ENCODE results near the gene GCNT1. TPM values are rescaled to one million over a fixed set of nuclear protein-coding genes. Genes with fewer than 3 reads are reported as not detected.
"Not testable (repeated sequence)": the region's sequence is repeated elsewhere in the genome, so short reads cannot be mapped to it uniquely, and the experiment has no call there.

The GCNT1 gene
- polyA plus RNA-seq, 4 donors = 4.1 to 6.4 (median 5.3) TPM

GRCh38 chr9:76479337-76479736 is 20.4 kb downstream of the GCNT1 start:
- DNase-seq (ENCODE audit: low read depth in 4 of 4, low spot score in 3 of 4) = not testable (repeated sequence)

- no peak for DNase-seq (ENCODE audit: low read depth in 4 of 4, low spot score in 3 of 4)
Measured at GRCh38 chr9:76486151-76486550, 27.2 kb downstream of the GCNT1 start.

- DNase-seq (ENCODE audit: low read depth in 4 of 4, low spot score in 3 of 4) = no peak
Measured at GRCh38 chr9:76490249-76490990, 31.4 kb downstream of the GCNT1 start.

GRCh38 chr9:76491056-76491455 is 32.1 kb downstream of the GCNT1 start:
- not testable (repeated sequence) for DNase-seq (ENCODE audit: low read depth in 4 of 4, low spot score in 3 of 4)

- not testable (repeated sequence) for DNase-seq (ENCODE audit: low read depth in 4 of 4, low spot score in 3 of 4)
Measured at GRCh38 chr9:76493496-76493895, 34.5 kb downstream of the GCNT1 start.

- no peak for DNase-seq (ENCODE audit: low read depth in 4 of 4, low spot score in 3 of 4)
Measured at GRCh38 chr9:76500061-76500460, 41.1 kb downstream of the GCNT1 start.

GRCh38 chr9:76502746-76503145 is 43.8 kb downstream of the GCNT1 start:
- DNase-seq (ENCODE audit: low read depth in 4 of 4, low spot score in 3 of 4) = no peak

GRCh38 chr9:76510041-76510440 is 51.1 kb downstream of the GCNT1 start:
- no peak for DNase-seq (ENCODE audit: low read depth in 4 of 4, low spot score in 3 of 4)

- no peak for DNase-seq (ENCODE audit: low read depth in 4 of 4, low spot score in 3 of 4)
Measured at GRCh38 chr9:76510446-76510845, 51.5 kb downstream of the GCNT1 start.

- DNase-seq (ENCODE audit: low read depth in 4 of 4, low spot score in 3 of 4) = no peak
Measured at GRCh38 chr9:76512826-76513225, 53.8 kb downstream of the GCNT1 start.

GRCh38 chr9:76516350-76516749 is 57.4 kb downstream of the GCNT1 start:
- no peak for DNase-seq (ENCODE audit: low read depth in 4 of 4, low spot score in 3 of 4)

- no peak for DNase-seq (ENCODE audit: low read depth in 4 of 4, low spot score in 3 of 4)
Measured at GRCh38 chr9:76516871-76517270, 57.9 kb downstream of the GCNT1 start.

- peak in 1 of 4 donors; percentile 16 for DNase-seq (ENCODE audit: low read depth in 4 of 4, low spot score in 3 of 4)
Measured at GRCh38 chr9:76519075-76519835, 60.3 kb downstream of the GCNT1 start.

GRCh38 chr9:76521244-76521681 is 62.3 kb downstream of the GCNT1 start:
- no peak for DNase-seq (ENCODE audit: low read depth in 4 of 4, low spot score in 3 of 4)

GRCh38 chr9:76521906-76522305 is 62.9 kb downstream of the GCNT1 start:
- no peak for DNase-seq (ENCODE audit: low read depth in 4 of 4, low spot score in 3 of 4)

GRCh38 chr9:76523617-76524200 is 64.7 kb downstream of the GCNT1 start:
- not testable (repeated sequence) for DNase-seq (ENCODE audit: low read depth in 4 of 4, low spot score in 3 of 4)

GRCh38 chr9:76525196-76525595 is 66.2 kb downstream of the GCNT1 start:
- no peak for DNase-seq (ENCODE audit: low read depth in 4 of 4, low spot score in 3 of 4)

- no peak for DNase-seq (ENCODE audit: low read depth in 4 of 4, low spot score in 3 of 4)
Measured at GRCh38 chr9:76526026-76526425, 67.0 kb downstream of the GCNT1 start.

GRCh38 chr9:76528056-76528455 is 69.1 kb downstream of the GCNT1 start:
- no peak for DNase-seq (ENCODE audit: low read depth in 4 of 4, low spot score in 3 of 4)

GRCh38 chr9:76528642-76529190 is 69.7 kb downstream of the GCNT1 start:
- DNase-seq (ENCODE audit: low read depth in 4 of 4, low spot score in 3 of 4) = no peak

GRCh38 chr9:76529653-76530052 is 70.7 kb downstream of the GCNT1 start:
- DNase-seq (ENCODE audit: low read depth in 4 of 4, low spot score in 3 of 4) = no peak

Data from right renal pelvis (tissue), 4 donors.